GM23248 (cell line): ENCODE measurements around the gene TTC28. TPM values are rescaled to one million over a fixed set of nuclear protein-coding genes. Genes with fewer than 3 reads are reported as not detected.

ENCODE experiments used
- DNase-seq: peaks from one replicate; pipeline ENCODE4 v3.0.0-alpha.2; 2015
- H2AFZ ChIP-seq: fragments of 200-600 bp; sonication (generic); 2 replicates; pipeline ENCODE4 v1.6.1; 2016; ENCODE audit warnings: antibody characterized with exemption
- H3F3A ChIP-seq: fragments of 200-600 bp; sonication (generic); 2 replicates; pipeline ENCODE4 v1.6.1; 2016; ENCODE audit warnings: mild to moderate bottlenecking, antibody characterized with exemption, mixed run types; ENCODE audit not compliant: insufficient read depth
- H3K27ac ChIP-seq: fragments of 200-600 bp; sonication (generic); 2 replicates; pipeline ENCODE4 v1.5.1; 2016; ENCODE audit warnings: mild to moderate bottlenecking
- H3K27me3 ChIP-seq: fragments of 200-600 bp; sonication (generic); replicated peaks from 2 replicates; pipeline ENCODE4 v1.6.1; 2016; ENCODE audit warnings: mild to moderate bottlenecking; ENCODE audit not compliant: insufficient read depth
- H3K36me3 ChIP-seq: fragments of 200-600 bp; sonication (generic); 2 replicates; pipeline ENCODE4 v1.6.1; 2016; ENCODE audit warnings: low read depth, mild to moderate bottlenecking
- H3K4me1 ChIP-seq: fragments of 200-600 bp; sonication (generic); 2 replicates; pipeline ENCODE4 v1.6.1; 2016; ENCODE audit warnings: mild to moderate bottlenecking; ENCODE audit not compliant: insufficient read depth
- H3K4me2 ChIP-seq: fragments of 200-600 bp; sonication (generic); one replicate; pipeline ENCODE4 v1.6.1; 2016; ENCODE audit warnings: mild to moderate bottlenecking; ENCODE audit not compliant: unreplicated experiment
- H3K4me3 ChIP-seq: fragments of 200-600 bp; sonication (generic); 2 replicates; pipeline ENCODE4 v1.5.1; 2016; ENCODE audit warnings: mild to moderate bottlenecking
- H3K79me2 ChIP-seq: fragments of 200-600 bp; sonication (generic); 2 replicates; pipeline ENCODE4 v1.6.1; 2016; ENCODE audit warnings: mild to moderate bottlenecking; ENCODE audit not compliant: insufficient read depth
- H3K9ac ChIP-seq: fragments of 200-600 bp; sonication (generic); 2 replicates; pipeline ENCODE4 v1.6.1; 2016; ENCODE audit warnings: mild to moderate bottlenecking
- H3K9me2 ChIP-seq: fragments of 200-600 bp; sonication (generic); 2 replicates; pipeline ENCODE4 v1.6.1; 2016; ENCODE audit warnings: mixed run types, mild to moderate bottlenecking, moderate library complexity; ENCODE audit not compliant: insufficient read depth
- H3K9me3 ChIP-seq: fragments of 200-600 bp; sonication (generic); one replicate; pipeline ENCODE4 v1.6.1; 2017; ENCODE audit warnings: low read depth
- H4K20me1 ChIP-seq: fragments of 200-600 bp; sonication (generic); 2 replicates; pipeline ENCODE4 v1.6.0; 2016; ENCODE audit not compliant: insufficient read depth
- EZH2 ChIP-seq: fragments of 200-600 bp; sonication (generic); IDR thresholded peaks from 2 replicates; pipeline ENCODE4 v1.6.1; 2018; ENCODE audit warnings: antibody characterized with exemption, mild to moderate bottlenecking; ENCODE audit not compliant: insufficient read depth, poor library complexity, severe bottlenecking
- EZH2phosphoT487 ChIP-seq: fragments of 200-600 bp; sonication (generic); IDR thresholded peaks from 2 replicates; pipeline ENCODE4 v1.6.1; 2018; ENCODE audit warnings: antibody characterized with exemption, moderate library complexity, mild to moderate bottlenecking, low read depth; ENCODE audit not compliant: insufficient read depth
- WGBS, 2 experiments: methylation state at CpG; one replicate each; pipeline ENCODE4 v1.1.6; 2015 to 2017; ENCODE audit warnings: low lambda C conversion rate in 2 of 2, low coverage in 1 of 2; ENCODE audit errors: missing lambda C conversion rate in 2 of 2; 5-methylcytosine and 5-hydroxymethylcytosine counted together
- in situ Hi-C: fragments of 300-500 bp; cut with MboI; formaldehyde crosslinking; loops from 2 replicates; pipeline ENCODE4 v1.15.0; 2020
- polyA plus RNA-seq: library from polyadenylated mRNA; unstranded; fragments of >200 nt; fragmentation: Nextera tagmentation; extraction: Ambion mirVana; gene quantifications from 2 replicates; pipeline ENCODE4 v1.2.1, GENCODE V29; 2016
- total RNA-seq: library from RNA; depleted of rRNA; stranded (reverse); fragments of >200 nt; shearing (Covaris generic); gene quantifications from 2 replicates; pipeline ENCODE4 v1.2.3, GENCODE V29; 2014

Gene TTC28
- total and polyA plus RNA-seq, 2 experiments from 2014 or later = 12.5 to 41.9 TPM

GRCh38 chr22:28346308-28346707 is 333.3 kb downstream of the TTC28 start:
- WGBS, 2 experiments = 99 to 100% methylated on average over 2 of the region's 2 CpGs
- H2AFZ ChIP-seq = no peak overlapping the region
- no peak overlapping the region for H3K9ac ChIP-seq
- no peaks in the 10 kb centered on the region for H3K27me3 ChIP-seq
- H3K27ac ChIP-seq = no peak overlapping the region
- no peaks in the 10 kb centered on the region for H3K9me3 ChIP-seq
- H3F3A ChIP-seq = peaks cover 2% of the 10 kb centered on the region; the same call in 1 of the 2 replicates
- H3K36me3 ChIP-seq = no peaks in the 10 kb centered on the region
- peaks cover 64% of the 10 kb centered on the region for H3K79me2 ChIP-seq
- in situ Hi-C loops = no loop called here
- H4K20me1 ChIP-seq = no peaks in the 10 kb centered on the region
- no peaks in the 10 kb centered on the region for H3K9me2 ChIP-seq
- DNase-seq = no peak
- TF ChIP-seq EZH2phosphoT487 (no peak), EZH2 (no peak)
- no peak overlapping the region for H3K4me2 ChIP-seq
- H3K4me1 ChIP-seq = peaks cover 26% of the 10 kb centered on the region
- no peak overlapping the region for H3K4me3 ChIP-seq

- Histone ChIP-seq H3K27me3 (no peaks in the 10 kb centered on the region), H3K4me2 (peak overlapping the region; percentile 54), H3F3A (peaks cover 13% of the 10 kb centered on the region; the same call in 1 of the 2 replicates), H2AFZ (no peak overlapping the region), H3K79me2 (peaks cover 56% of the 10 kb centered on the region), H3K9ac (peak overlapping the region; percentile 13; the same call in 1 of the 2 replicates), H3K9me3 (no peaks in the 10 kb centered on the region), H3K36me3 (no peaks in the 10 kb centered on the region), H3K9me2 (no peaks in the 10 kb centered on the region), H3K4me1 (peaks cover 38% of the 10 kb centered on the region), H3K27ac (peak overlapping the region; percentile 2; the same call in 1 of the 2 replicates), H3K4me3 (peak overlapping the region; percentile 29), H4K20me1 (no peaks in the 10 kb centered on the region)
- no peak for TF ChIP-seq EZH2
- in situ Hi-C loops = no loop called here
- WGBS, 2 experiments = 18 to 22% methylated on average over 7 of the region's 7 CpGs
- peak; percentile 59 for DNase-seq
These were observed 334.5 kb downstream of the TTC28 start for GRCh38 chr22:28344918-28345703.

- Histone ChIP-seq H3K4me3 (no peak overlapping the region), H2AFZ (no peak overlapping the region), H3K79me2 (peaks cover 35% of the 10 kb centered on the region), H3K36me3 (no peaks in the 10 kb centered on the region), H3K9me2 (no peaks in the 10 kb centered on the region), H3K4me1 (peaks cover 38% of the 10 kb centered on the region), H3F3A (peaks cover 13% of the 10 kb centered on the region; the same call in 1 of the 2 replicates), H3K27ac (peak overlapping the region; percentile 29), H3K9me3 (no peaks in the 10 kb centered on the region), H3K9ac (no peak overlapping the region), H3K27me3 (no peaks in the 10 kb centered on the region), H3K4me2 (peak overlapping the region; percentile 15), H4K20me1 (no peaks in the 10 kb centered on the region)
- DNase-seq = peak; percentile 65
- in situ Hi-C loops = no loop called here
- TF ChIP-seq EZH2 = no peak
- TF ChIP-seq EZH2phosphoT487 = no peak
These were observed 338.6 kb downstream of the TTC28 start for GRCh38 chr22:28341001-28341400.

- no peak overlapping the region for H3K9ac ChIP-seq
- H3K27ac ChIP-seq = no peak overlapping the region
- H3K9me2 ChIP-seq = peaks cover 3% of the 10 kb centered on the region; the same call in 1 of the 2 replicates
- 97 to 98% methylated on average over 1 of the region's 1 CpG for WGBS, 2 experiments
- no peaks in the 10 kb centered on the region for H4K20me1 ChIP-seq
- H3K4me2 ChIP-seq = no peak overlapping the region
- no peak overlapping the region for H3K4me3 ChIP-seq
- DNase-seq = no peak
- H3K36me3 ChIP-seq = no peaks in the 10 kb centered on the region
- no peaks in the 10 kb centered on the region for H3K9me3 ChIP-seq
- peaks cover 40% of the 10 kb centered on the region for H3K4me1 ChIP-seq
- no peak for TF ChIP-seq EZH2phosphoT487
- TF ChIP-seq EZH2 = no peak
- peaks cover 23% of the 10 kb centered on the region for H3F3A ChIP-seq
- no peak overlapping the region for H2AFZ ChIP-seq
- no peaks in the 10 kb centered on the region for H3K27me3 ChIP-seq
- peaks cover 6% of the 10 kb centered on the region; the same call in 1 of the 2 replicates for H3K79me2 ChIP-seq
- in situ Hi-C loops = no loop called here
These were observed 346.6 kb downstream of the TTC28 start for GRCh38 chr22:28333088-28333487.
